ENCODE data around the gene MGAT4C. TPM values are rescaled to one million over a fixed set of nuclear protein-coding genes. Genes with fewer than 3 reads are reported as not detected.

Gene MGAT4C
- total RNA-seq, 1 experiment from 2014 or later = not detected

GRCh38 chr12:86230516-86231146, 25.6 kb downstream of the MGAT4C start:
- BruUV-seq (replicated peaks) = no TSS peak
- peak; percentile 11 for DNase-seq
- Histone ChIP-seq H3K4me2 (ENCODE audit: low read length) (no peak overlapping the region), H4K20me1 (ENCODE audit: low read length) (no peaks in the 10 kb centered on the region), H3K9me3 (ENCODE audit: low read length) (no peaks in the 10 kb centered on the region), H3K4me3 (ENCODE audit: low read length) (no peak overlapping the region), H3F3A (ENCODE audit: low read length, unreplicated experiment) (no peaks in the 10 kb centered on the region), H3K27ac (ENCODE audit: low read length) (no peak overlapping the region), H3K9ac (ENCODE audit: low read length) (no peak overlapping the region), H3K9me2 (replicated peaks; ENCODE audit: low read length) (no peaks in the 10 kb centered on the region; the same call in 1 of the 2 replicates), H3K36me3 (ENCODE audit: low read depth, low read length) (no peaks in the 10 kb centered on the region), H3K4me1 (ENCODE audit: insufficient read depth, low read length) (no peaks in the 10 kb centered on the region), H2AFZ (ENCODE audit: low read length) (0 out of 2 replicates have a peak overlapping the region, but pooled peaks have one; percentile 2), H3K27me3 (ENCODE audit: low read length) (no peaks in the 10 kb centered on the region), H3K79me2 (ENCODE audit: low read length) (no peaks in the 10 kb centered on the region)
- ChIA-PET POLR2A (ENCODE audit: unreplicated experiment) (no interaction called here), CTCF (no interaction called here)
- intact Hi-C loops (cut with micrococcal nuclease) = no loop called here
- no peak; the same call in 1 of the 2 replicates for ATAC-seq
- TF ChIP-seq EZH2 (IDR thresholded peaks at IDR 0.05; ENCODE audit: low read length, unreplicated experiment) = no peak
- no peak for TF ChIP-seq EZH2phosphoT487 (IDR thresholded peaks at IDR 0.05; ENCODE audit: borderline replicate concordance, low read length)
- no peak for TF ChIP-seq CTCF (conservative IDR thresholded peaks at IDR 0.05; ENCODE audit: low read depth, low read length)

GRCh38 chr12:86229772-86230171, 26.4 kb downstream of the MGAT4C start:
- Histone ChIP-seq H3K36me3 (ENCODE audit: low read depth, low read length) (no peaks in the 10 kb centered on the region), H3K27me3 (ENCODE audit: low read length) (no peaks in the 10 kb centered on the region), H3K4me2 (ENCODE audit: low read length) (no peak overlapping the region), H2AFZ (ENCODE audit: low read length) (no peak overlapping the region), H3F3A (ENCODE audit: low read length, unreplicated experiment) (no peaks in the 10 kb centered on the region), H3K4me3 (ENCODE audit: low read length) (no peak overlapping the region), H4K20me1 (ENCODE audit: low read length) (no peaks in the 10 kb centered on the region), H3K9me2 (replicated peaks; ENCODE audit: low read length) (no peaks in the 10 kb centered on the region; the same call in 1 of the 2 replicates), H3K4me1 (ENCODE audit: insufficient read depth, low read length) (no peaks in the 10 kb centered on the region), H3K79me2 (ENCODE audit: low read length) (no peaks in the 10 kb centered on the region), H3K9me3 (ENCODE audit: low read length) (no peaks in the 10 kb centered on the region), H3K27ac (ENCODE audit: low read length) (no peak overlapping the region), H3K9ac (ENCODE audit: low read length) (no peak overlapping the region)
- DNase-seq = no peak
- CTCF ChIA-PET = no interaction called here
- no peak for TF ChIP-seq EZH2 (IDR thresholded peaks at IDR 0.05; ENCODE audit: low read length, unreplicated experiment)
- BruUV-seq (replicated peaks) = no TSS peak
- ATAC-seq = no peak
- intact Hi-C loops (cut with micrococcal nuclease) = no loop called here
- POLR2A ChIA-PET (ENCODE audit: unreplicated experiment) = no interaction called here

- CTCF ChIA-PET = interaction anchor here (0.7 kb wide), 1 partner anchor 258 kb away, joined by 3 read pairs; no protein-coding TSS in a partner anchor
- Histone ChIP-seq H3K9me2 (replicated peaks; ENCODE audit: low read length) (no peaks in the 10 kb centered on the region; the same call in 1 of the 2 replicates), H3K79me2 (ENCODE audit: low read length) (no peaks in the 10 kb centered on the region), H2AFZ (ENCODE audit: low read length) (no peak overlapping the region), H3K4me2 (ENCODE audit: low read length) (no peak overlapping the region), H3K36me3 (ENCODE audit: low read depth, low read length) (no peaks in the 10 kb centered on the region), H3F3A (ENCODE audit: low read length, unreplicated experiment) (no peaks in the 10 kb centered on the region), H3K9ac (ENCODE audit: low read length) (no peak overlapping the region), H3K4me3 (ENCODE audit: low read length) (no peak overlapping the region), H3K4me1 (ENCODE audit: insufficient read depth, low read length) (no peaks in the 10 kb centered on the region), H3K27ac (ENCODE audit: low read length) (no peak overlapping the region), H3K9me3 (ENCODE audit: low read length) (no peaks in the 10 kb centered on the region), H4K20me1 (ENCODE audit: low read length) (no peaks in the 10 kb centered on the region), H3K27me3 (ENCODE audit: low read length) (no peaks in the 10 kb centered on the region)
- no peak for DNase-seq
- intact Hi-C loops (cut with micrococcal nuclease) = no loop called here
- TF ChIP-seq CTCF (conservative IDR thresholded peaks at IDR 0.05; ENCODE audit: low read depth, low read length) (no peak), EZH2phosphoT487 (IDR thresholded peaks at IDR 0.05; ENCODE audit: borderline replicate concordance, low read length) (no peak), EZH2 (IDR thresholded peaks at IDR 0.05; ENCODE audit: low read length, unreplicated experiment) (no peak)
- POLR2A ChIA-PET (ENCODE audit: unreplicated experiment) = no interaction called here
- BruUV-seq (replicated peaks) = no TSS peak
- ATAC-seq = no peak
These were observed 27.5 kb downstream of the MGAT4C start for GRCh38 chr12:86228656-86229055.

Data from PC-3 (cell line).